OCI-LY7 (cell line): ENCODE results near the gene TPX2. TPM values are rescaled to one million over a fixed set of nuclear protein-coding genes. Genes with fewer than 3 reads are reported as not detected.
A peak's percentile ranks its signal among the peaks of the same experiment; 100 is the strongest.

Source experiments
- BruUV-seq: library from RNA; stranded (reverse); fragments of 400-500 nt; replicated peaks from 2 replicates; lab custom pipeline; 2021; lab: Mats Ljungman, UMichigan
- CTCF ChIA-PET: fragments of 300-600 bp; sonication (Branson Sonifier 250); formaldehyde crosslinking; loops from one replicate; lab custom pipeline; 2022; ENCODE audit warnings: antibody characterized with exemption; ENCODE audit not compliant: unreplicated experiment; lab: Charles Lee
- POLR2A ChIA-PET: fragments of 300-600 bp; sonication (Branson Sonifier 250); formaldehyde crosslinking; loops from one replicate; lab custom pipeline; 2022; ENCODE audit warnings: antibody characterized with exemption; lab: Charles Lee
- DNase-seq: peaks from one replicate; pipeline ENCODE4 v3.0.0-alpha.2; 2015; ENCODE audit warnings: low spot score
- H2AFZ ChIP-seq: fragments of 200-600 bp; sonication (generic), shearing (Covaris generic); 2 replicates; pipeline ENCODE4 v1.6.1; 2014; ENCODE audit warnings: mild to moderate bottlenecking, antibody characterized with exemption, low read length, moderate library complexity
- H3K27ac ChIP-seq: fragments of 200-600 bp; sonication (generic); 2 replicates; pipeline ENCODE4 v1.5.1; 2014; ENCODE audit warnings: mixed run types, low read depth, mild to moderate bottlenecking, moderate library complexity, low read length, inconsistent platforms; ENCODE audit not compliant: poor library complexity, severe bottlenecking
- H3K36me3 ChIP-seq: fragments of 200-600 bp; sonication (generic); 2 replicates; pipeline ENCODE4 v1.6.1; 2014; ENCODE audit warnings: mild to moderate bottlenecking, antibody characterized with exemption, low read length, moderate library complexity, mixed read lengths; ENCODE audit not compliant: insufficient read depth
- H3K4me1 ChIP-seq: fragments of 200-600 bp; sonication (generic); 2 replicates; pipeline ENCODE4 v1.5.1; 2014; ENCODE audit warnings: mild to moderate bottlenecking, low read length; ENCODE audit not compliant: insufficient read depth, poor library complexity, severe bottlenecking
- H3K4me2 ChIP-seq: fragments of 200-600 bp; sonication (generic); 2 replicates; pipeline ENCODE4 v1.6.1; 2014; ENCODE audit warnings: mild to moderate bottlenecking, low read length
- H3K4me3 ChIP-seq: fragments of 200-600 bp; sonication (generic); 2 replicates; pipeline ENCODE4 v1.5.1; 2014; ENCODE audit warnings: mild to moderate bottlenecking, low read depth, low read length; ENCODE audit not compliant: poor library complexity, severe bottlenecking
- H3K79me2 ChIP-seq: fragments of 200-600 bp; sonication (generic); 2 replicates; pipeline ENCODE4 v1.6.1; 2016; ENCODE audit warnings: low read depth, mild to moderate bottlenecking, low read length, moderate library complexity, mixed read lengths; ENCODE audit not compliant: insufficient read depth
- H3K9me2 ChIP-seq: fragments of 200-600 bp; sonication (generic); 2 replicates; pipeline ENCODE4 v1.6.1; 2016; ENCODE audit warnings: mild to moderate bottlenecking, low read length, mixed read lengths; ENCODE audit not compliant: insufficient read depth
- H3K9me3 ChIP-seq: fragments of 200-600 bp; sonication (generic); 2 replicates; pipeline ENCODE4 v1.6.1; 2014; ENCODE audit warnings: mild to moderate bottlenecking, mixed run types, low read length, mixed read lengths
- H4K20me1 ChIP-seq: fragments of 200-600 bp; sonication (generic); 2 replicates; pipeline ENCODE4 v1.6.1; 2014; ENCODE audit warnings: mild to moderate bottlenecking, antibody characterized with exemption, low read length, moderate library complexity, mixed read lengths; ENCODE audit not compliant: insufficient read depth
- EZH2phosphoT487 ChIP-seq: fragments of 200-600 bp; sonication (generic); IDR thresholded peaks from 2 replicates; pipeline ENCODE4 v1.6.1; 2018; ENCODE audit warnings: low read depth, borderline replicate concordance, mild to moderate bottlenecking, mixed run types, antibody characterized with exemption, low read length, moderate library complexity, mixed read lengths
- intact Hi-C: fragments of 100-400 bp; cut with micrococcal nuclease; formaldehyde crosslinking; loops from one replicate; pipeline ENCODE4 v1.10.0; 2022; ENCODE audit not compliant: unreplicated experiment
- total RNA-seq, 2 experiments: library from RNA; depleted of rRNA in 1 of 2; stranded (reverse); fragments of >200 nt in 1 of 2; shearing (Covaris generic) in 1 of 2; gene quantifications; 2 replicates each; pipeline ENCODE4 v1.2.3, GENCODE V29; 2014 to 2022
- TF ChIP-seq, protein P1 (sequence below): fragments of 200-600 bp; sonication (generic); conservative IDR thresholded peaks from 2 replicates; pipeline ENCODE4 v1.5.1; 2014; ENCODE audit warnings: mild to moderate bottlenecking, antibody characterized with exemption, low read length, moderate library complexity, mixed read lengths

The TPX2 gene
- total RNA-seq, 2 experiments from 2014 or later, result 121 to 173 TPM

DNA sequence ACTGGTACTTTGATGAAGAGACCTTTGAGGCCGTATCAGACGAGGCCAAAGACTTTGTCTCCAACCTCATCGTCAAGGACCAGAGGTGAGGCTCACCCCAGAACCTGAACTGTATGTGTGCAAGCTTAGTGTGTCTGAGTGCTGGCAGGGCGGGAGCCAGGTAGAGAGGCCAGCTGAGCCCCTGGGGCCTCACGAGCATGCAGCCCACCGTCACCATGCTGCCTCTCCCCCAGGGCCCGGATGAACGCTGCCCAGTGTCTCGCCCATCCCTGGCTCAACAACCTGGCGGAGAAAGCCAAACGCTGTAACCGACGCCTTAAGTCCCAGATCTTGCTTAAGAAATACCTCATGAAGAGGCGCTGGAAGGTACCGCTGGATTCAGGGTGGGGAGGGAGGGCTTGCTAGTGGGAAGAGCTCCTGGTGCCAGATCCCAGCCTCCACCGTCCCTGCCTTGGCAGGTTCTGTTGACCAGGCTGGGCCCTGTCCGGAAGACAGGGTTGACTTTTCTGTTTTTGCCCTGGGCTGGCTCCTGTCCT is 92.7 kb downstream of the TPX2 start:
- H3K27ac ChIP-seq, result no peak overlapping the region
- BruUV-seq, result no TSS peak

DNA sequence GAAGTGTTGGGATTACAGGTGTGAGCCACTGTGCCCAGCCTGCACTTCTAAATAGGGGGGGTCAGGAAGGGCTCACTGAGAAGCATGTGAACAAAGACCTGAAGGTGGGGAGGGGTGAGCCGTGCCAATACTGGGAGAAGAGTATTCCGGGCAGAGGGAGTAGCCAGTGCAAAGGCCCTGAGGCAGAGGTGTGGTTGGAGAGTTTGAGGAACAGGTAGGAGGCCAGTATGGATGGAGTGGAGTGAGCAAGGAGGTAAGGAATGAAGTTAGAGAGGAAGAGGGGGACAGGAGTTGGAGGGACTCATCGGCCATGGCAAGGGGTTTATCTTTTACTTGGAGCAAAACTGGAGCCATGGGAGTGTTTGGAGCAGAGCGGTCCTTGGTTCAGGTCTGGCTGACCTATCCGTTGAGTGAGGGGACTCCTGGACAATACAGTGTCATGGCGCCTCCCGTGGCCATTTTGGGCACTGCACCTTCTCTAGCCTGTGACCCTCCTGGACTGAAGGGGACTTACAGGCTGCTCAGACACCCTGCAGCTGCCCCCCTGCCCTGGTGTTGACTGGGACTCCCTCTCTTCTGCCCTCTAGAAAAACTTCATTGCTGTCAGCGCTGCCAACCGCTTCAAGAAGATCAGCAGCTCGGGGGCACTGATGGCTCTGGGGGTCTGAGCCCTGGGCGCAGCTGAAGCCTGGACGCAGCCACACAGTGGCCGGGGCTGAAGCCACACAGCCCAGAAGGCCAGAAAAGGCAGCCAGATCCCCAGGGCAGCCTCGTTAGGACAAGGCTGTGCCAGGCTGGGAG is 94.2 kb downstream of the TPX2 start:
- CTCF ChIA-PET, result interaction anchor here (0.6 kb wide), 1 partner anchor 13 kb away, joined by 3 read pairs; no protein-coding TSS in a partner anchor
- intact Hi-C loops, result no loop called here
- no peak overlapping the region for H2AFZ ChIP-seq
- H3K4me3 ChIP-seq, result no peak overlapping the region
- no peak overlapping the region for H3K27ac ChIP-seq
- no peaks in the 10 kb centered on the region for H3K79me2 ChIP-seq
- H3K4me2 ChIP-seq, result no peak overlapping the region
- TF ChIP-seq, protein P1, sequence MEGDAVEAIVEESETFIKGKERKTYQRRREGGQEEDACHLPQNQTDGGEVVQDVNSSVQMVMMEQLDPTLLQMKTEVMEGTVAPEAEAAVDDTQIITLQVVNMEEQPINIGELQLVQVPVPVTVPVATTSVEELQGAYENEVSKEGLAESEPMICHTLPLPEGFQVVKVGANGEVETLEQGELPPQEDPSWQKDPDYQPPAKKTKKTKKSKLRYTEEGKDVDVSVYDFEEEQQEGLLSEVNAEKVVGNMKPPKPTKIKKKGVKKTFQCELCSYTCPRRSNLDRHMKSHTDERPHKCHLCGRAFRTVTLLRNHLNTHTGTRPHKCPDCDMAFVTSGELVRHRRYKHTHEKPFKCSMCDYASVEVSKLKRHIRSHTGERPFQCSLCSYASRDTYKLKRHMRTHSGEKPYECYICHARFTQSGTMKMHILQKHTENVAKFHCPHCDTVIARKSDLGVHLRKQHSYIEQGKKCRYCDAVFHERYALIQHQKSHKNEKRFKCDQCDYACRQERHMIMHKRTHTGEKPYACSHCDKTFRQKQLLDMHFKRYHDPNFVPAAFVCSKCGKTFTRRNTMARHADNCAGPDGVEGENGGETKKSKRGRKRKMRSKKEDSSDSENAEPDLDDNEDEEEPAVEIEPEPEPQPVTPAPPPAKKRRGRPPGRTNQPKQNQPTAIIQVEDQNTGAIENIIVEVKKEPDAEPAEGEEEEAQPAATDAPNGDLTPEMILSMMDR, result peak; percentile 89
- TF ChIP-seq EZH2phosphoT487, result no peak
- peak; percentile 62 for DNase-seq
- BruUV-seq, result no TSS peak
- POLR2A ChIA-PET, result no interaction called here
- no peaks in the 10 kb centered on the region for H3K9me3 ChIP-seq
- H3K36me3 ChIP-seq, result no peaks in the 10 kb centered on the region
- peaks cover 8% of the 10 kb centered on the region for H3K4me1 ChIP-seq
- no peaks in the 10 kb centered on the region for H4K20me1 ChIP-seq
- no peaks in the 10 kb centered on the region for H3K9me2 ChIP-seq

More for the DNA sequence above, 92.7 kb downstream of the TPX2 start:
- no peaks in the 10 kb centered on the region for H3K9me3 ChIP-seq
- no peaks in the 10 kb centered on the region for H3K36me3 ChIP-seq
- no peak for DNase-seq
- no peaks in the 10 kb centered on the region for H4K20me1 ChIP-seq
- no peaks in the 10 kb centered on the region for H3K79me2 ChIP-seq
- H3K4me1 ChIP-seq, result peaks cover 8% of the 10 kb centered on the region
- H3K4me2 ChIP-seq, result no peak overlapping the region
- CTCF ChIA-PET, result no interaction called here
- no peaks in the 10 kb centered on the region for H3K9me2 ChIP-seq
- POLR2A ChIA-PET, result no interaction called here
- intact Hi-C loops, result no loop called here
- TF ChIP-seq EZH2phosphoT487, result no peak
- TF ChIP-seq, protein P1, result no peak
- H2AFZ ChIP-seq, result no peak overlapping the region
- H3K4me3 ChIP-seq, result no peak overlapping the region
